IgD-negative memory B cell (primary cell): ENCODE data around the gene PGAP3. TPM values are rescaled to one million over a fixed set of nuclear protein-coding genes. Genes with fewer than 3 reads are reported as not detected.

ENCODE experiments used
- H3K27ac Mint-ChIP-seq, 3 donors: one replicate each; pipeline ENCODE4 v1.8.0; 2020 to 2022; ENCODE audit warnings: mild to moderate bottlenecking in 3 of 3, mixed read lengths in 3 of 3, moderate library complexity in 1 of 3
- H3K27me3 Mint-ChIP-seq: one replicate; pipeline ENCODE4 v1.8.0; 2021; ENCODE audit warnings: mixed read lengths
- H3K36me3 Mint-ChIP-seq: one replicate; pipeline ENCODE4 v1.8.0; 2020; ENCODE audit warnings: mild to moderate bottlenecking, mixed read lengths
- H3K4me1 Mint-ChIP-seq, 3 donors: one replicate each; pipeline ENCODE4 v1.8.0; 2020 to 2022; ENCODE audit warnings: mixed read lengths in 3 of 3, mild to moderate bottlenecking in 1 of 3
- H3K4me3 Mint-ChIP-seq, 4 donors: one replicate each; pipeline ENCODE4 v1.8.0; 2020 to 2022; ENCODE audit warnings: mild to moderate bottlenecking in 4 of 4, mixed read lengths in 4 of 4, moderate library complexity in 3 of 4
- H3K9me3 Mint-ChIP-seq, 3 donors: one replicate each; pipeline ENCODE4 v1.8.0; 2020 to 2021; ENCODE audit warnings: mixed read lengths in 3 of 3, mild to moderate bottlenecking in 1 of 3
- polyA plus RNA-seq: library from polyadenylated mRNA; unstranded; fragments of 300-500 nt; fragmentation: Illumina TruSeq; gene quantifications from one replicate; pipeline ENCODE4 v1.2.3, GENCODE V29; 2021

The PGAP3 gene
- polyA plus RNA-seq, 1 donor from 2014 or later = 15.6 TPM

DNA sequence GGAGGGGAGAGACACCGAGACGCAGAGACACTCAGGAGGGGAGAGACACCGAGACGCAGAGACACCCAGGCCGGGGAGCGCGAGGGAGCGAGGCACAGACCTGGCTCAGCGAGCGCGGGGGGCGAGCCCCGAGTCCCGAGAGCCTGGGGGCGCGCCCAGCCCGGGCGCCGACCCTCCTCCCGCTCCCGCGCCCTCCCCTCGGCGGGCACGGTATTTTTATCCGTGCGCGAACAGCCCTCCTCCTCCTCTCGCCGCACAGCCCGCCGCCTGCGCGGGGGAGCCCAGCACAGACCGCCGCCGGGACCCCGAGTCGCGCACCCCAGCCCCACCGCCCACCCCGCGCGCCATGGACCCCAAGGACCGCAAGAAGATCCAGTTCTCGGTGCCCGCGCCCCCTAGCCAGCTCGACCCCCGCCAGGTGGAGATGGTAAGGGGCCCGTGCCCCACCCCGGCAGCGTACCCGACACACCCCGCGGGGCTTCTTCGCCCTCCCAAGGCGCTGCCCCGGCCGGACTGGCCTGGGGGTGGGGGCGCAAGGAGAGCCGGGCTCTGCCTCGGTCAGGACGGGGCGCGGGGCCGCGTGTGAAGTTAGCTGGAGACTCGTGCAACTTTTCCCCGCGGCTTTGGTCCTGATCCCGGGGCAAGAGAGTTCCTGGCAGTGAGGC, 60.7 kb downstream of the PGAP3 start:
- Mint-ChIP-seq H3K9me3 (no peaks in the 10 kb centered on the region), H3K4me3 (peak overlapping the region in 3 of 4 donors; percentile 63 to 73 (median 67)), H3K27me3 (peaks cover 21% of the 10 kb centered on the region), H3K4me1 (peaks cover 10 to 16% (median 11%) of the 10 kb centered on the region in 3 donors), H3K27ac (no peak overlapping the region), H3K36me3 (peaks cover 2% of the 10 kb centered on the region)

DNA sequence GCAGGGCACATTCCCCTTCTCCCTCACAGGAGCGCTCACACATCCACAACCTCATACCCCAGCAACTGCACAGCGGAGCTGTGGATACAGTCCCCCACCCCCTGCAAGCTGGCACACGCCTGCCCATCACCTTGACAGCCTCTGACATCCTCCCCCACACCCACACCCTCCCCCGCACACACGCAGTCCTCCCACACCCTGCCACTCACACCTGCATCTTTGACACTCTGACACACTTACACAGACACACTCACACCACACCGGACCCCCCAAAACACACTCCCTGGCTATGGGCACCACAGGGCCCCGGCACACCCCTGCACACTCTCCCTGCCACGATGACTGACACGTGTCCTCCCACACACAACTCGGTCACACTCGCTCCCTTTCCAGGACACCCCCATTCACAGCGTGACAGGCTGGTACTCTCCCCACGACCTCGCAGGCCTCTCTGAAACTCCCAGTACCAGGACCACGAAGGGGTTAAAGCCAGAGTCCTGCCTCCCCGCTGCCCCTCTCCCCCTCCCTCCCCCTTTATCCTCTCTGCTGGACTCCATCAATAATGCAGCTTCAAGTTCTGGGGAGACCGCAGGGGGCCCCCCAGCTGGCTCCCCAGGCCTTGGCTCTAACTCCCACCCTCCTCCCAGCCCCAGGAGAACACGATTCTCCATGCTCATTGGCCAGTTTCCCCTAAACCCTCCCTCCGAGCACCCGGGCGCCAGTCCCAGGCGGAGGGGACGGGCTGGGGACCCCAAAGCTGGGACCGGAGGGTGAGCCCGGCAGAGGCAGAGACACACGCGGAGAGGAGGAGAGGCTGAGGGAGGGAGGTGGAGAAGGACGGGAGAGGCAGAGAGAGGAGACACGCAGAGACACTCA, 61.4 kb downstream of the PGAP3 start, which contains the start of gene PPP1R1B:
Gene PPP1R1B (plus strand): TSS at position 782 of the 876 bp plus-strand sequence. CDS start 441 bp downstream, outside the sequence.
- Mint-ChIP-seq H3K4me3 (peak within 1 kb of the TSS in 3 of 4 donors; percentile 63 to 73 (median 67)), H3K36me3 (no peaks in the 10 kb centered on the region), H3K27ac (no peak within 1 kb of the TSS), H3K9me3 (no peaks in the 10 kb centered on the region), H3K4me1 (peaks cover 15 to 19% (median 16%) of the 10 kb centered on the region in 3 donors), H3K27me3 (peaks cover 21% of the 10 kb centered on the region)

DNA sequence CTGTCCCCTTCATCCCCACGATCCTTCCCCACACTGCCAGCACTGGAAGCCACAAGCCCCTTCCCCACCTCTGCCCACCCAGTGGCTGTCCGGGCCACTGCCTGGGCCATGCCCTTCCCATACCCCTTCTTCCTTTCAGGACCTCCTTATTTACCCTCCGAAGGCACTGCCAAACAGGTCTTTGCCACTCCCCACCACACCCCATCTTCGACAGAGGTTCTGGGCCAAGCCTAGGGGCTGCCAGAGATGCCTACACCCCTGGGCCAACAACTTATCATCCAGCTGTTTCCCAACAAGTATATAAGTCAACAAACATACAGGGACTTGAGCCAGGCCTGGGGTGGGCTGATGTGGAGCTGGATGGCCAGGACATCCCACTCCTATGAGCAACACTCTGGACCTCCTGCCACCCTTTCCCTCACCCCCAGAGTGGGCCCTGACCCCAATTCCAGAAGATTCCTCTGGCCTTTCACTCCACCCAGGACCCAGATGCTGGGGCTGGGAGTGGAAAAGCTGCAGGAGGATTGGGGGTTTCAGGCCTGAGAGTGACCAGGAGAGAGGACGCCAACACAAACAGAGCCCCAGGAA, 62.6 kb downstream of the PGAP3 start:
- Mint-ChIP-seq H3K27ac (no peak overlapping the region), H3K4me3 (peak overlapping the region in 2 of 4 donors; percentile 52 to 63), H3K27me3 (peaks cover 19% of the 10 kb centered on the region), H3K4me1 (peaks cover 15 to 17% (median 16%) of the 10 kb centered on the region in 3 donors), H3K9me3 (no peaks in the 10 kb centered on the region), H3K36me3 (no peaks in the 10 kb centered on the region)

DNA sequence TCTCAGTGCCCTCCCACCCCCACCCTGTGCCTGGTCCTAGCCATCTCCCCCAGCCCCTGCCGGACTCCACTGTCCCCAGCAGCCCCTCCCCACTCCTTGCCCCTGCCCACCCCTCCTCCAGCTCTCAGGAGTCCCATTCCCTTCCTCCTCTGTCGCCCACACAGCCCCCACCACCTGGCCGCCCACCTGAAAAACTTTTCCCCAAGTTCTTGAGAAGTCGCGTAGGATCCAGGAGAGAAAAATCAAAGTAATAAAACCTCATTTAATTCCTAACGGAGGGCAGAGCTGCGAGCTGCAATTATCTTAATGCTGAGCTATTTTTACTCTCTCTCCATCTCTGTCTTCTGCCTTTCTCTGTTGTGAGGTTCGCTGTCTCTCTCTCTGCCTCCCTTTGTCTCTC, 63.5 kb downstream of the PGAP3 start:
- Mint-ChIP-seq H3K4me1 (peaks cover 15 to 17% (median 16%) of the 10 kb centered on the region in 3 donors), H3K27ac (no peak overlapping the region), H3K4me3 (no peak overlapping the region), H3K27me3 (peaks cover 19% of the 10 kb centered on the region), H3K36me3 (no peaks in the 10 kb centered on the region), H3K9me3 (no peaks in the 10 kb centered on the region)

DNA sequence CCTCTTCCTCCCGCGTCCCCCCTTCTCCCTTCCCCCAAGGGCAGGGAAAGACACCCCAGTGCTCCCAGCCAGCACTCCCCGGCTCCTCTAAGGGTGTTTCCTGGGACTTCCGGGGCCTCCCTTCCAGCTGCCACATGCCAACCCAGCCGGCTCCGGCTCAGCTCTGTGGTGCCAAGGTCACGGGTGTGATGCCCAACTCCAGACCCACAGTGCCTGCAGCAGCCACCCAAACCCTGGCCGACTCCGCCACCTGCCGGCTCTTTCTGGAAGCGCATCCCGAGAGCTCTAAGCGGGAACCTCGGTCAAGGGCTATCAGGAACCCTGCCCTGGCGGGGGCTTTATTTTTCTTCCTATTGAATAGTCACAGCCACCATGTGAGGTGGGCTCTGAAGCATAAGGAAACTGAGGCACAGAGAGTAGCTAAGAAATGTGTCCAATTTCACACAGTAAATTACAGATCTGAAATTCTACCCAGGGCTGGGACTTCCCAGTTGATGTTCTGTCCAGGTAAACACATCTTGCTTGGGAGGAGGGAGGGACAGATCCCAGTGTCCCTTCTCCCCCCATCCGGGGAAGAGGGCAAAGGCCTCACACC, 64.4 kb downstream of the PGAP3 start:
- H3K9me3 Mint-ChIP-seq = no peaks in the 10 kb centered on the region
- H3K36me3 Mint-ChIP-seq = no peaks in the 10 kb centered on the region
- H3K4me1 Mint-ChIP-seq = peaks cover 15 to 17% (median 15%) of the 10 kb centered on the region in 3 donors
- peak overlapping the region in 3 of 4 donors; percentile 68 to 87 (median 75) for H3K4me3 Mint-ChIP-seq
- H3K27me3 Mint-ChIP-seq = peaks cover 15% of the 10 kb centered on the region
- peak overlapping the region in 1 of 3 donors; percentile 88 for H3K27ac Mint-ChIP-seq

DNA sequence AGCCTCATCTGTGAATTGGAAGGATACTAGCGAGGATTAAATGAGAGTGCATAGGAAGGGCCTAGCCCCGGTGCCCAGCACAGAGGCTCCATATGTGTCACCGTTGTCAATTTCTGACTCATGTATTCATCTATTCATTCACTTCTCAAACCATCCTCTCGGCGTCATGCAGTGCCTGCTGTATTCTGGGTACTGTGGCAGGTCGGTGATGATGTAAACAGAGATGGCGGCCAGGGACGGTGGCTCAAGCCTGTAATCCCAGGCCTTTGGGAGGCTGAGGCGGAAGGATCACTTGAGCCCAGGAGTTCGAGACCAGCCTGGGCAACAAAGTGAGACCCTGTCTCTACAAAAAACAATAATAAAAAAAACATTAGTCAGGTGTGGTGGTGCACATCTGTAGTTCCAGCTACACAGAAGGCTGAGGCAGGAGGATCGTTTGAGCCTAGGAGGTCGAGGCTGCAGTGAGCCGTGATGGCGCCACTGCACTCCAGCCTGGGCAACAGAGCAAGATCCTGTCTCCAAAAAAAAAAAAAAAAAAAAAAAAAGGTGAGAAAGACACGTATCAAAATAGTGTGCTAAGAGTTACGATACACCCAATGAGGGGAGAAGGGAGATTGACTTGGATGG, 65.4 kb downstream of the PGAP3 start:
- Mint-ChIP-seq H3K4me3 (peak overlapping the region; percentile 62 to 90 (median 78)), H3K9me3 (no peaks in the 10 kb centered on the region), H3K36me3 (no peaks in the 10 kb centered on the region), H3K27me3 (peaks cover 15% of the 10 kb centered on the region), H3K27ac (peak overlapping the region in 2 of 3 donors; percentile 46 to 69), H3K4me1 (peaks cover 15 to 16% (median 15%) of the 10 kb centered on the region in 3 donors)

DNA sequence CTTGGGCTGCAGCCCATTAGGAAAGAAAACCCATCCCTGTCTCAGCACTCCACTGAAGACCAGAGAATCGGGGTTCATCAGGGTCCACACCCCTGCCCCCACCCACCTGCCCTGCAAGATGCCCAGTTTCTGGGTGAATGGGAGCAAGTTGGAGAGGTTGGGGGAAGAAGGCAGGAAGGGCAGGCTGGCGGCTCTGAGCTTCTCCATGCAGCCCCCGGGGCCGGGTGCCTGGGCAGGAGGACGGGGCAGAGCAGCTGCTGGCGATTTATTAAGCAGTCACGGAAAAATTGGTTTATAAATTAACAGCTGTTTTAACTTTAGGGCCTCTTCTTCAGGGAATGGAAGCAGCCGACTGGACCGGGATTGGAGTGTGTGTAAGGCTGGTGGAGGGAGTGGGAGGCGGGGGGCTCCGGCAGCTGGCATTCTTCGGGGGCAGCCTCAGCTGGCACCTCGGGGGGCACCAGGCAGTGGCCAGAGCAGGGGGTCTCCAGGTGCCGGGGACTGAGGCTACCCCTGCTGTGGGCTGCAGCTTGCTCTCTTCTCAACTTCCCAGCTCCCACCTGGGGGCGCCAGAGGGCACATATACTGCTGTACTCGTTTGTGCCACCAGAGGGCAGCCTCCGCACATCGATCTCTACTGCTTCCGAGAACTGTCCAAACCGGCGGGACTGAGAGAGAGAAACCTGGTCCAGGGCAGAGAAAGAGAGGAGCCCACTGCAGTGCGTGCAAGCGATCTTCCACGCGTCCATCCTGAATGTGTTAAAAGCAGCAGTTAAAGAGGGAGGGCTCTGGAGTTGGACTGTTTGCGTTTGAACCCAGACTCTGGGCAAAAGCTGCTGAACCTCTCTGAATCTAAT, 66.1 kb downstream of the PGAP3 start:
- no peaks in the 10 kb centered on the region for H3K36me3 Mint-ChIP-seq
- H3K27me3 Mint-ChIP-seq = peaks cover 13% of the 10 kb centered on the region
- peak overlapping the region; percentile 62 to 90 (median 78) for H3K4me3 Mint-ChIP-seq
- peaks cover 15 to 16% (median 15%) of the 10 kb centered on the region in 3 donors for H3K4me1 Mint-ChIP-seq
- H3K9me3 Mint-ChIP-seq = no peaks in the 10 kb centered on the region
- peak overlapping the region in 2 of 3 donors; percentile 46 to 69 for H3K27ac Mint-ChIP-seq

Other genes starting within 250 kb of the PGAP3 start
- gene MED1, start 236.8 kb downstream of the PGAP3 start, polyA plus RNA-seq = 20.8 TPM
- gene CDK12, start 226.6 kb downstream of the PGAP3 start, polyA plus RNA-seq = 6.1 TPM
- gene NEUROD2, start 80.1 kb downstream of the PGAP3 start, polyA plus RNA-seq = not detected
- gene PPP1R1B, start 61.1 kb downstream of the PGAP3 start, polyA plus RNA-seq = not detected
- gene STARD3, start 50.9 kb downstream of the PGAP3 start, polyA plus RNA-seq = 35.7 TPM
- not detected for gene TCAP, start 22.7 kb downstream of the PGAP3 start, polyA plus RNA-seq
- gene PNMT, start 19.6 kb downstream of the PGAP3 start, polyA plus RNA-seq = not detected
- 0.79 TPM for gene ERBB2, start 12.0 kb upstream of the PGAP3 start, polyA plus RNA-seq
- 113 TPM for gene MIEN1, start 42.5 kb upstream of the PGAP3 start, polyA plus RNA-seq
- gene GRB7, start 49.9 kb upstream of the PGAP3 start, polyA plus RNA-seq = not detected
- 103 TPM for gene IKZF3, start 176.3 kb upstream of the PGAP3 start, polyA plus RNA-seq
- 0.84 TPM for gene ZPBP2, start 180.1 kb upstream of the PGAP3 start, polyA plus RNA-seq
- gene GSDMB, start 230.6 kb upstream of the PGAP3 start, polyA plus RNA-seq = 0.36 TPM
- gene ORMDL3, start 239.5 kb upstream of the PGAP3 start, polyA plus RNA-seq = 182 TPM
- gene LRRC3C, start 239.7 kb upstream of the PGAP3 start, polyA plus RNA-seq = not detected